ENCODE data around the gene PKNOX2.
A peak's percentile ranks its signal among the peaks of the same experiment; 100 is the strongest.

Gene PKNOX2
- total RNA-seq, result 0 to 0.71 (median 0) reads per million in 4 experiments

- peak; percentile 46 for DNase-seq
Measured at GRCh38 chr11:125164422-125165110, at the start of gene PKNOX2. Gene PKNOX2, plus strand, starts transcription at chr11:125164751. Its CDS starts 186,555 bp downstream, at chr11:125351306.

GRCh38 chr11:125117429-125117828 lies 47.1 kb upstream of the PKNOX2 start:
- no peak for DNase-seq

DNA sequence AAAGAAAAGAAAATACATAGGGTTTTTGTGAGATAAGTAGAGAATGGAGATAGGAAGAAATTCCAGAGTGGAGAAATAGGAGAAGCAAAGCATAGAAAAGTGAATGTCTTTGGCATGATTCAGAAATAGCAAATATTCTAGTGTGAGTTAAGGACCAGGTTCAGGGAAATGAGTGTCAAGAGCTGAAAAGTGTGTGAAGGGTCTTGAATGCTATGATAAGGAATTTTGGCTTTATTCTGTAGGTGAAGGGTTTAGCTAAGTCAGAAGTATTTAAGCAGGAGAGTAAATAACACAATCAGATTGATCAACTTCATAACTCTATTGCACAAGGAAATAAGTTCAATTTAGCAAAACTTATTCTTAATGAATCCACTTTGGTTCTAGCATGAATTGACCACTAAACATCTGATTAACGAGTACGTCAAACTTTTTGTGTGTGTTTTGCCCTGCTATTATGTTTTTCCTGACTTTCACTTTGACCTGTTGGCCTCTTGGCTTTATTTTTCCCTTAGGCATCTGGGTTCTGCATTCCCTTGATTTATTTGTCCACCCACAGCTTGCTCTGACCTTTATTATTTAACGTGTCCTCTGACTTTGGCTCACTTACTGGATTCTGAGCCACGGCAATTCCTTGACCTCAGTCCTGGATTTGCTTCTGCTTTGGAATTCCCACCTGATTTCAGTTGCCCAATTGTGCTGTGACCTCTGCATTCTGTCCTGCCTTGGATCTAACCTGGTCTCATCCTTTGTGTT lies 41.2 kb upstream of the PKNOX2 start:
- no peak for DNase-seq

GRCh38 chr11:125123947-125124617 lies 40.5 kb upstream of the PKNOX2 start:
- DNase-seq, result no peak

DNA sequence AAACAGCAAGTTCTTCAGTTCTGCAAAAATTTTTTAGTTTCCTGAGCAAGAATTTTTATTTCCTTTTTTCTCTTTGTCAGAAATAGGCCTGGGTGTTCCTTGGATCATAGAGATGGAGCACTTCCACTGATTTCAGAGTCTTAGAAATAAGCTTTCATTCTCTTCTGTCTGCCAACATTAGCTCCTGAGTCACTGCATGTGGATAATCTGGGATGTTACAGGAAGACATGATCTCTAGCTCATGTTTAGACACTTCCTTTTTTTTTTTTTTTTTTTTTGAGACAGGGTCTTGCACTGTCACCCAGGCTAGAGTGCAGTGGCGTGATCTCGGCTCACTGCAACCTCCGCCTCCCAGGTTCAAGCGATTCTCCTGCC lies 39.9 kb upstream of the PKNOX2 start:
- no peak for DNase-seq

DNA sequence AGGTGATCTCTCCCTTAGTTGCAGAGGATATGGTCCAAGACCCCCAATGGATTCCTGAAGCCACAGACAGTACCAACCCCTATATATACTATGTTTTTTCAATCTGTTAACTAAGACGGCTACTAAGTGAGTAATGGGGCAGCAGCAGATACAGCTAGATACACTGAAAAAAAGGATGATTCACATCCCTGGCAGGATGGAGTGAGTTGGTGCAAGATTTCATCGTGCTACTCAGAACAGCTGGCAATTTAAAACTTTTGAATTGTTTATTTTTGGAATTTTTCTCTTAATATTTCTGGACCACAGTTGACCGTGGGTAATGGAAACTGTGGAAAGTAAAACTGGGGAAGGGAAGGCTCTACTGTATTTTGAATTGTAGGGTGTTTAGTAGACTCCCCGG lies 36.1 kb upstream of the PKNOX2 start:
- DNase-seq, result no peak

- DNase-seq, result no peak
Measured at GRCh38 chr11:125129316-125129993, 35.1 kb upstream of the PKNOX2 start.

DNA sequence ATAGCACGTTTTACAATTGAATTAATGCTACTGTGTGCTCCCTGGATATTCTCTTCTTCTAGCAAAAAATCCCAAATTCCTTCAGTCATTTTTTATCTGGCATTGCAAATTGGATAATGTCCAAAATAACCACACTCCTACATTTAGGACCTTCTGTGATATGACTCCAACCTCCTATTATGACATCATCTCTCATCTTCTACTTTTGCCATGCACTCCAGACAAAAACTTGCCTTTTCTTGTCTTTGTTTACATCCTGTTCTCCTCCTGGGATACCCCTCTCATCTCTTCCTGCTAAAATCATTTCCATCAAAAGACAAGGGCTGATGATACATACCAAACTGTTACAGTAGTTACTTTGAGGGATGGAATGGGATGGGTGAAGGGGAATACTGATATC lies 32.5 kb upstream of the PKNOX2 start:
- no peak for DNase-seq

GRCh38 chr11:125132596-125132995 lies 32.0 kb upstream of the PKNOX2 start:
- DNase-seq, result no peak

- no peak for DNase-seq
Measured at GRCh38 chr11:125136001-125136400, 28.6 kb upstream of the PKNOX2 start.

- DNase-seq, result no peak
Measured at GRCh38 chr11:125138966-125139365, 25.6 kb upstream of the PKNOX2 start.

- DNase-seq, result no peak
Measured at GRCh38 chr11:125139778-125140177, 24.8 kb upstream of the PKNOX2 start.

- DNase-seq, result no peak
Measured at GRCh38 chr11:125140233-125140632, 24.3 kb upstream of the PKNOX2 start.

DNA sequence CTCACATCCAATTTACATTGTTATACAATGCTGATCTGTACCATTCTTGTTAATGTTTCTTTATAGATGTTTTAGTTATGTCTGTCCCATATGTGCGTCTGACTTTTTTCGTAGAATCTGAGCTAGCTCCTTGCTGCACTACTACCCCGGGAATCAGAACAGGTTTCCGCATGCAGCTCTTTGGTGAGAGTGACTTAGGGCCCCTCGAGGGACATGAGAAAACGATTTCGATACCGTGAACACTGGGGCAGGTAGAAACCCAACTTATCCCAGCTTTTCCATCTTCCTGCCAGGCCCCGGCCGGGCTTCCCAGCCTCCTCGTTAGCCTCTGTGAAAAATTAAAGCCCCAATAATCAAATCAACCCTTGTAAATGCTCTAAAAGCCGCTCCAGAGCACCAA lies 23.4 kb upstream of the PKNOX2 start:
- DNase-seq, result no peak

- DNase-seq, result peak; percentile 51
Measured at GRCh38 chr11:125141686-125142535, 22.6 kb upstream of the PKNOX2 start.

- DNase-seq, result no peak
Measured at GRCh38 chr11:125146232-125146631, 18.3 kb upstream of the PKNOX2 start.

DNA sequence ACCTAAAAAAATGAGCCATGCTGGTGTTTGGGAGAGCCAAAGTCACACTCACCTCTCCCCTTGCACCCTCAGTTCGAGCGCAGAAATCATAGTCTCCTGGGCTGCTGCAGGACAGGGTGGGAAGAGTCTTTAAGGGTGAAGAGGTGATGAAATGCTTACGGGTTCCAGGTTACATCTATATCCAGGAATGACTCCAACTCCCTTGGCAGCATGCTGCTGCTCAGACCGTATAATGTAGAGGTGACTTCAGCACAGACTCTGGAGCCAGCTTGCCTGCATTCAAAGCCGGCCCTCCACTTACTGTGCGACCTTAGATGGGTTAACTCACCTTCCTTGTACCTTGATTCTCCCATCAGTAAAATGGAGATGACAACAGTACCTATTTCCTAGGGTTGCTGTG lies 17.3 kb upstream of the PKNOX2 start:
- no peak for DNase-seq

DNA sequence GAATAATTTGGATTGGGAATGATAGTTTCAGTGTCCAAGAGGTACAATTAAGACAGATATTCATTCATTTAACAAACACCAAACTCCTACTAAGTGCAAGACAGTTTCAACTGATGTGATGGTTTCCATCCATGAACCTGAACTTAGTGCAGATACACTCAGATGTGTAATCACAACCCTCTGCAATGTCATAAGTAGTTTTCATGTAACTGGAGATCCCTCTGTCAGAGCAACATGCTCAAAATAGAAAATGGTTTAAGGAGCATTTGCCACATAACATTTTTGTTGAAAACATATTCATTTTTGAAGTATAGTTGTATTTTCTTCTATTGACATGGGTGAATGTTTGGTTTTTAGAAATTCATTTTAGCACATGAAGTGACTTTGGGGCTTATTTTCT lies 16.5 kb upstream of the PKNOX2 start:
- no peak for DNase-seq

DNA sequence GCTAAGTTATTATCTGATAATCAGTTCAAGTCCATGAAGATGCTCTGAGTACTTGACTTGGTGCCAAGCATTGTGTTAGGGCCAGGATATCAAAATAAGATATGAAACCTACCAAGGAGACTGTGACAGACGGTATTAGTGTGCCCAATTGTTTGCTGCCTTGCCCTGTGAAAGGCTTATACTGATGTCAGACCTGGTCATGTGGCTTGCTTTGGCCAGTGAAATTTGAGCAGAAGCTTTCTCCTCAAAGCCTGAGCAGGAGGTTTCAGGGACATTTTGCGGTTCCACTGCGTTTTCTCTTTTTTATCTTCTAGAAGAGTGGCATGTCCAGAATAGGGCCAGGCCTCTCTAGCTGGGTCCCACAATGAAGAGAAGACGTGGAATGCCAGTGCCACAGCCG lies 15.8 kb upstream of the PKNOX2 start:
- no peak for DNase-seq

GRCh38 chr11:125153837-125154236 lies 10.7 kb upstream of the PKNOX2 start:
- no peak for DNase-seq

DNA sequence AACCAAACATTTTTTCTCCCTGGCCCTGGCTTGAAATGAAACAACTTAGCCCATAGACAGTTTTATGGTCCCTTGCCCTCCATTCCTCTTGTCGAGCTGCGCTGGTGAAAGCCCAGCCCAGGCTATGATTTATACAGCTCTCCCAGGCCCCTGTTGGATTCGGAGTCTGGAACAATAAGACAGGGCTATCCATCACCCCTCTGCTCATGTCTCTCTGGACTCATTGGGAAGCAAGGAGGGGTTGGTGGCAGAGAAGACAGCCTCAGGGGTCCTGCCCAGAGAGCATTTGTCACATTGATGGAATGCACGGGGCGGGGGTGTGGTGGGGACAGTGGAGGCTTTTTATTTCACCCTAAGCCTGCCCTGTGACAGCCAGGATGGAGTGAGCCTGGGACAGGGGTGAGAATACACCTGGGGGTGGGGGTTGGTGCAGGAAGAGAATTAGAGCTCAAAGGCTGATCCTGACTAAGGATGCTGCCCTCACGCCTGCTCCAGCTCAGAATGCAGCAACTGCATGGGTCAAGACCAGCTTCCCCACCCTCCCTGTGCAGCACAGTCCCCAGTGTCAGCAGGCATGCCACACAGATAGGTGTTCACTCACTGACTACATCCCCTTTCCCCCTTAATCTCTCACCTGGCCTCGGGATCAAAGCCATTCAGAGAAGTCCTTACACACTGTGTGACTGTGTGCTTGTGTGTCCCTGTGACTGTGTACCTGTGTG lies 10.0 kb upstream of the PKNOX2 start:
- DNase-seq, result no peak

- no peak for DNase-seq
Measured at GRCh38 chr11:125155100-125155444, 9.5 kb upstream of the PKNOX2 start.
